Mucosa of descending colon (tissue), 3 donors: ENCODE results near the gene ACADVL. TPM values are rescaled to one million over a fixed set of nuclear protein-coding genes. Genes with fewer than 3 reads are reported as not detected.

Experiments used
- ATAC-seq: fragments of 200-7000 bp; cut with Tn5 transposase; one replicate; pipeline ENCODE4 v1.9.1; 2020; ENCODE audit warnings: mild to moderate bottlenecking, moderate library complexity
- DNase-seq, 3 donors: peaks; one replicate each; pipeline ENCODE4 v3.0.0-alpha.2; 2020
- H3K36me3 ChIP-seq: fragments of 200-600 bp; one replicate; pipeline ENCODE4 v1.8.0; 2021; ENCODE audit warnings: low read depth, mild to moderate bottlenecking
- H3K4me1 ChIP-seq: fragments of 200-600 bp; one replicate; pipeline ENCODE4 v1.8.0; 2021; ENCODE audit warnings: low read depth, mild to moderate bottlenecking
- H3K4me3 ChIP-seq: fragments of 200-600 bp; one replicate; pipeline ENCODE4 v1.8.0; 2021; ENCODE audit warnings: mild to moderate bottlenecking
- H3K9me3 ChIP-seq: fragments of 200-600 bp; one replicate; pipeline ENCODE4 v1.8.0; 2021; ENCODE audit warnings: mild to moderate bottlenecking
- intact Hi-C, 2 donors: fragments of 100-400 bp; cut with DNase I in 1 of 2; cut with micrococcal nuclease in 1 of 2; formaldehyde crosslinking; loops; one replicate each; pipeline versions ENCODE4 v1.11.0 to v1.11.1; 2022; cut with DNase I, micrococcal nuclease
- microRNA-seq: library from miRNA; unstranded; fragments of <30 nt; microRNA quantifications from one replicate; pipeline ENCODE4, GENCODE V29; 2019
- total RNA-seq, 3 donors: library from RNA; stranded (reverse); fragmentation: NEBNext Ultra II Directional in 2 of 3; extraction: Animal tissue kit (Norgen Biotek cat#: 25700) in 2 of 3; gene quantifications; one replicate each; pipeline versions ENCODE4 v1.2.1 to v1.2.4, GENCODE V29; 2021 to 2023
- TF ChIP-seq, protein P1 (sequence below): fragments of 200-600 bp; IDR thresholded peaks from one replicate; pipeline ENCODE4 v1.8.0; 2022; ENCODE audit warnings: antibody characterized with exemption, mild to moderate bottlenecking
- donor health status: DM: no; HTN: no; CAD: no; lungs with moderate emphysema.
- donor health status: DM: no; HTN: no; CAD: no.
- donor health status: DM: no; HTN: yes; CAD: no.

ACADVL gene
- total RNA-seq, 3 donors from 2014 or later: 729 to 1,007 (median 804) TPM

DNA sequence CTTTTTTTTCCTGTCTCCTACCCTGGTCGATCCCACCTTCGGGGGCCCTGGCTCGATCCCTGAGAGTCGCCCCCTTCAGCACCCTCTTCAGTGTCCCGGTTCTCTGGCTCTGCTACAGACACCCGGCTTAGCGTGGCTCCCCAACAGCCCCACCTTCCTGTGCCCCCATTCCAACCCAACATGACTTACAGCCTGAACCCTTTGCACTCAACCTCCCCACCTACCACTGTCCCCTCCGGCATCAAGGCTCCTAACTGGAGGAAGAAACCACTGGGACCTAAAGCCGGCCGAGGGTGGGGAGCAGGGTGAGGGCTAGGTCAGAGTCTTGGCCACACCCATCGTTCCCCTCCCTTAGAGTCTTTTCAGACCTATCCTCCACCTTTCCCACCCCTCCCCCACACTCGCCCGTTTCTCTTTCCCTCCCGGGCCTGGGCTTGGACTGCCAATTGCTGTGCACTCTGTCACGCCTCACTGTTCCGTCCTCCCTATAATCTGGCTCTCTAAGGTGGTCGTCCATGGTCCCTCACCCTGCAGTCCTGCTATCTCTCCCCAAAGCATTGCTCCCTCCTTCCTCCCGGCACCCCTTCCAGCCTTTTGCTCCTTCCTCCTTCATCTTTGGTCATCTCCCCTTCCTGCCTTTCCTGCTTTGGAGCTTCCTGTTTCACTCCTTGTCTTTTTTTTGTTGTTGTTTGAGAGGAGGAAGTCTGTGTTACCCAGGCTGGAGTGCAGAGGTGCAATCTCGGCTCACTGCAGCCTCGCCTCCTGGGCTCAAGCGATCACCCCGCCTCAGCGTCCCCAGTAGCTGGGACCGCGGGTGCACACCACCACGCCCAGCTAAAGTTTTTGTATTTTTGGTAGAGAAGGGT is 43.4 kb downstream of the ACADVL start:
- peak; percentile 67 for ATAC-seq
- Histone ChIP-seq H3K4me1 (peaks cover 24% of the 10 kb centered on the region), H3K4me3 (peak overlapping the region; percentile 67), H3K9me3 (no peaks in the 10 kb centered on the region), H3K36me3 (no peaks in the 10 kb centered on the region)
- TF ChIP-seq, protein P1, sequence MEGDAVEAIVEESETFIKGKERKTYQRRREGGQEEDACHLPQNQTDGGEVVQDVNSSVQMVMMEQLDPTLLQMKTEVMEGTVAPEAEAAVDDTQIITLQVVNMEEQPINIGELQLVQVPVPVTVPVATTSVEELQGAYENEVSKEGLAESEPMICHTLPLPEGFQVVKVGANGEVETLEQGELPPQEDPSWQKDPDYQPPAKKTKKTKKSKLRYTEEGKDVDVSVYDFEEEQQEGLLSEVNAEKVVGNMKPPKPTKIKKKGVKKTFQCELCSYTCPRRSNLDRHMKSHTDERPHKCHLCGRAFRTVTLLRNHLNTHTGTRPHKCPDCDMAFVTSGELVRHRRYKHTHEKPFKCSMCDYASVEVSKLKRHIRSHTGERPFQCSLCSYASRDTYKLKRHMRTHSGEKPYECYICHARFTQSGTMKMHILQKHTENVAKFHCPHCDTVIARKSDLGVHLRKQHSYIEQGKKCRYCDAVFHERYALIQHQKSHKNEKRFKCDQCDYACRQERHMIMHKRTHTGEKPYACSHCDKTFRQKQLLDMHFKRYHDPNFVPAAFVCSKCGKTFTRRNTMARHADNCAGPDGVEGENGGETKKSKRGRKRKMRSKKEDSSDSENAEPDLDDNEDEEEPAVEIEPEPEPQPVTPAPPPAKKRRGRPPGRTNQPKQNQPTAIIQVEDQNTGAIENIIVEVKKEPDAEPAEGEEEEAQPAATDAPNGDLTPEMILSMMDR: no peak
- intact Hi-C loops: no loop called here
- peak; percentile 91 to 98 (median 93) for DNase-seq

- H3K4me3 ChIP-seq: no peak overlapping the region
- no peaks in the 10 kb centered on the region for H3K9me3 ChIP-seq
- peaks cover 19% of the 10 kb centered on the region for H3K4me1 ChIP-seq
- TF ChIP-seq, protein P1: no peak
- intact Hi-C loops: no loop called here
- H3K36me3 ChIP-seq: no peaks in the 10 kb centered on the region
- DNase-seq: peak in 2 of 3 donors; percentile 71 to 81
- ATAC-seq: peak; percentile 14
These were observed 44.0 kb downstream of the ACADVL start for GRCh38 chr17:7263801-7264078.

GRCh38 chr17:7266784-7267183 is 47.0 kb downstream of the ACADVL start:
- intact Hi-C loops: no loop called here

More at GRCh38 chr17:7266784-7267183, 47.0 kb downstream of the ACADVL start:
- DNase-seq: no peak
- TF ChIP-seq, protein P1: no peak
- no peak overlapping the region for H3K4me3 ChIP-seq
- ATAC-seq: no peak
- H3K4me1 ChIP-seq: peaks cover 18% of the 10 kb centered on the region
- H3K9me3 ChIP-seq: no peaks in the 10 kb centered on the region
- no peaks in the 10 kb centered on the region for H3K36me3 ChIP-seq

Small RNAs within 50 kb of the gene (microRNA-seq; reads per million reads assigned to microRNA genes)
- gene MIR324: 884 reads per million, percentile 82 among the genes with 10 or more reads in this experiment

Other genes with a start within 250 kb of the ACADVL start
- gene ALOX12, start 223.9 kb upstream of the ACADVL start, total RNA-seq: under 1 TPM in 2 of 3 donors, not detected in 1; 0.25 to 0.26 TPM
- gene RNASEK, start 207.3 kb upstream of the ACADVL start, total RNA-seq: 100 to 1,000 TPM; 169 to 201 (median 185) TPM
- 1 to 10 TPM; 2.5 to 9.2 (median 2.8) TPM for gene BCL6B, start 196.9 kb upstream of the ACADVL start, total RNA-seq
- gene SLC16A13, start 183.9 kb upstream of the ACADVL start, total RNA-seq: 1 to 10 TPM; 3.8 to 7.3 (median 6.6) TPM
- gene SLC16A11, start 175.8 kb upstream of the ACADVL start, total RNA-seq: 1 to 10 TPM in 2 of 3 donors, under 1 TPM in 1; 0.55 to 1.7 (median 1.3) TPM
- gene CLEC10A, start 139.7 kb upstream of the ACADVL start, total RNA-seq: 10 to 100 TPM in 1 of 3 donors, 1 to 10 TPM in 2; 3.1 to 15.1 (median 8.9) TPM
- gene ASGR2, start 105.1 kb upstream of the ACADVL start, total RNA-seq: under 1 TPM in 1 of 3 donors, not detected in 2; 0.96 TPM
- 1 to 10 TPM in 2 of 3 donors, under 1 TPM in 1; 0.35 to 1.6 (median 1.2) TPM for gene ASGR1, start 40.6 kb upstream of the ACADVL start, total RNA-seq
- gene DLG4, start 102 bp upstream of the ACADVL start, total RNA-seq: 10 to 100 TPM in 1 of 3 donors, 1 to 10 TPM in 2; 4.1 to 34.5 (median 6.6) TPM
- 10 to 100 TPM; 33.4 to 52.0 (median 36.0) TPM for gene DVL2, start 14.6 kb downstream of the ACADVL start, total RNA-seq
- gene PHF23, start 19.5 kb downstream of the ACADVL start, total RNA-seq: 10 to 100 TPM; 36.0 to 49.8 (median 36.8) TPM
- 100 to 1,000 TPM; 424 to 499 (median 484) TPM for gene GABARAP, start 22.5 kb downstream of the ACADVL start, total RNA-seq
- 100 to 1,000 TPM; 117 to 123 (median 117) TPM for gene CTDNEP1, start 31.8 kb downstream of the ACADVL start, total RNA-seq
- gene ELP5, start 32.3 kb downstream of the ACADVL start, total RNA-seq: 10 to 100 TPM; 34.9 to 45.6 (median 42.2) TPM
- gene CLDN7, start 42.5 kb downstream of the ACADVL start, total RNA-seq: 1,000 to 10,000 TPM in 1 of 3 donors, 100 to 1,000 TPM in 2; 586 to 1,244 (median 934) TPM
- gene SLC2A4, start 61.8 kb downstream of the ACADVL start, total RNA-seq: 10 to 100 TPM in 1 of 3 donors, 1 to 10 TPM in 2; 5.3 to 78.2 (median 6.1) TPM
- 10 to 100 TPM; 17.9 to 71.4 (median 37.8) TPM for gene YBX2, start 74.7 kb downstream of the ACADVL start, total RNA-seq
- gene EIF5A, start 87.7 kb downstream of the ACADVL start, total RNA-seq: 100 to 1,000 TPM; 281 to 492 (median 313) TPM
- gene GPS2, start 95.4 kb downstream of the ACADVL start, total RNA-seq: 10 to 100 TPM; 68.1 to 89.8 (median 83.2) TPM
- gene NEURL4, start 109.4 kb downstream of the ACADVL start, total RNA-seq: 10 to 100 TPM; 39.0 to 59.1 (median 44.9) TPM
- 10 to 100 TPM in 2 of 3 donors, 1 to 10 TPM in 1; 9.2 to 16.5 (median 11.2) TPM for gene ACAP1, start 116.6 kb downstream of the ACADVL start, total RNA-seq
- 10 to 100 TPM in 1 of 3 donors, 1 to 10 TPM in 2; 8.2 to 10.3 (median 8.5) TPM for gene KCTD11, start 132.2 kb downstream of the ACADVL start, total RNA-seq
- under 1 TPM in 1 of 3 donors, not detected in 2; 0.26 TPM for gene TMEM95, start 135.2 kb downstream of the ACADVL start, total RNA-seq
- gene TNK1, start 161.2 kb downstream of the ACADVL start, total RNA-seq: 10 to 100 TPM; 16.4 to 29.5 (median 20.7) TPM
- 10 to 100 TPM in 2 of 3 donors, 1 to 10 TPM in 1; 5.5 to 21.6 (median 16.4) TPM for gene PLSCR3, start 174.6 kb downstream of the ACADVL start, total RNA-seq
- gene TMEM256, start 184.2 kb downstream of the ACADVL start, total RNA-seq: 10 to 100 TPM; 51.9 to 85.1 (median 64.9) TPM
- 10 to 100 TPM in 1 of 3 donors, 1 to 10 TPM in 2; 2.9 to 38.0 (median 6.7) TPM for gene NLGN2, start 187.9 kb downstream of the ACADVL start, total RNA-seq
- gene SPEM1, start 200.4 kb downstream of the ACADVL start, total RNA-seq: not detected
- not detected for gene SPEM2, start 205.7 kb downstream of the ACADVL start, total RNA-seq
- not detected for gene SPEM3, start 208.9 kb downstream of the ACADVL start, total RNA-seq
- 10 to 100 TPM in 2 of 3 donors, 1 to 10 TPM in 1; 8.8 to 22.5 (median 16.4) TPM for gene TMEM102, start 215.5 kb downstream of the ACADVL start, total RNA-seq
- 1 to 10 TPM; 1.4 to 3.0 (median 2.2) TPM for gene FGF11, start 219.6 kb downstream of the ACADVL start, total RNA-seq
- 1 to 10 TPM; 6.0 to 8.3 (median 7.7) TPM for gene CHRNB1, start 225.1 kb downstream of the ACADVL start, total RNA-seq